ENCODE results near the gene ARRDC4. TPM values are rescaled to one million over a fixed set of nuclear protein-coding genes. Genes with fewer than 3 reads are reported as not detected.

Gene ARRDC4
- total RNA-seq, 1 donor: 11.7 TPM

- H3K4me3 ChIP-seq (ENCODE audit: low read depth, low read length): no peak overlapping the region
- no peak for TF ChIP-seq CTCF (IDR thresholded peaks at IDR 0.05; ENCODE audit: insufficient read depth, low read depth, low read length)
- no peak for DNase-seq (ENCODE audit: low read depth)
Observed at GRCh38 chr15:97963779-97964178, 3.3 kb downstream of the ARRDC4 start.

- DNase-seq (ENCODE audit: low read depth): no peak
- no peak overlapping the region for H3K4me3 ChIP-seq (ENCODE audit: low read depth, low read length)
- TF ChIP-seq CTCF (IDR thresholded peaks at IDR 0.05; ENCODE audit: insufficient read depth, low read depth, low read length): no peak
Observed at GRCh38 chr15:97966246-97966645, 5.7 kb downstream of the ARRDC4 start.

- TF ChIP-seq CTCF (IDR thresholded peaks at IDR 0.05; ENCODE audit: insufficient read depth, low read depth, low read length): no peak
- H3K4me3 ChIP-seq (ENCODE audit: low read depth, low read length): no peak overlapping the region
- peak; percentile 66 for DNase-seq (ENCODE audit: low read depth)
Observed at GRCh38 chr15:97966924-97967620, 6.6 kb downstream of the ARRDC4 start.

GRCh38 chr15:97967881-97968280, 7.4 kb downstream of the ARRDC4 start:
- DNase-seq (ENCODE audit: low read depth): no peak

GRCh38 chr15:97968380-97968779, 7.9 kb downstream of the ARRDC4 start:
- H3K4me3 ChIP-seq (ENCODE audit: low read depth, low read length): no peak overlapping the region
- TF ChIP-seq CTCF (IDR thresholded peaks at IDR 0.05; ENCODE audit: insufficient read depth, low read depth, low read length): no peak
- peak; percentile 71 for DNase-seq (ENCODE audit: low read depth)

More at GRCh38 chr15:97967881-97968280, 7.4 kb downstream of the ARRDC4 start:
- H3K4me3 ChIP-seq (ENCODE audit: low read depth, low read length): no peak overlapping the region
- no peak for TF ChIP-seq CTCF (IDR thresholded peaks at IDR 0.05; ENCODE audit: insufficient read depth, low read depth, low read length)

- DNase-seq (ENCODE audit: low read depth): no peak
- no peak overlapping the region for H3K4me3 ChIP-seq (ENCODE audit: low read depth, low read length)
- no peak for TF ChIP-seq CTCF (IDR thresholded peaks at IDR 0.05; ENCODE audit: insufficient read depth, low read depth, low read length)
Observed at GRCh38 chr15:97972366-97972765, 11.9 kb downstream of the ARRDC4 start.

- no peak for DNase-seq (ENCODE audit: low read depth)
- no peak for TF ChIP-seq CTCF (IDR thresholded peaks at IDR 0.05; ENCODE audit: insufficient read depth, low read depth, low read length)
Observed at GRCh38 chr15:97976129-97976528, 15.6 kb downstream of the ARRDC4 start.

More at GRCh38 chr15:97976129-97976528, 15.6 kb downstream of the ARRDC4 start:
- no peak overlapping the region for H3K4me3 ChIP-seq (ENCODE audit: low read depth, low read length)

All from fibroblast of villous mesenchyme (primary cell).